Esophagus mucosa (tissue), 1 donor: ENCODE measurements around the gene TINAGL1. TPM values are rescaled to one million over a fixed set of nuclear protein-coding genes. Genes with fewer than 3 reads are reported as not detected.

ENCODE experiments used
- ATAC-seq: fragments of 200-7000 bp; cut with Tn5 transposase; one replicate; pipeline ENCODE4 v1.9.1; 2020
- total RNA-seq: library from RNA; stranded (reverse); gene quantifications from one replicate; pipeline ENCODE4 v1.2.4, GENCODE V29; 2023
- donor health status: DM: yes; HTN: yes; CAD: no.

Gene TINAGL1
- total RNA-seq, 1 donor from 2014 or later: 15.9 TPM

DNA sequence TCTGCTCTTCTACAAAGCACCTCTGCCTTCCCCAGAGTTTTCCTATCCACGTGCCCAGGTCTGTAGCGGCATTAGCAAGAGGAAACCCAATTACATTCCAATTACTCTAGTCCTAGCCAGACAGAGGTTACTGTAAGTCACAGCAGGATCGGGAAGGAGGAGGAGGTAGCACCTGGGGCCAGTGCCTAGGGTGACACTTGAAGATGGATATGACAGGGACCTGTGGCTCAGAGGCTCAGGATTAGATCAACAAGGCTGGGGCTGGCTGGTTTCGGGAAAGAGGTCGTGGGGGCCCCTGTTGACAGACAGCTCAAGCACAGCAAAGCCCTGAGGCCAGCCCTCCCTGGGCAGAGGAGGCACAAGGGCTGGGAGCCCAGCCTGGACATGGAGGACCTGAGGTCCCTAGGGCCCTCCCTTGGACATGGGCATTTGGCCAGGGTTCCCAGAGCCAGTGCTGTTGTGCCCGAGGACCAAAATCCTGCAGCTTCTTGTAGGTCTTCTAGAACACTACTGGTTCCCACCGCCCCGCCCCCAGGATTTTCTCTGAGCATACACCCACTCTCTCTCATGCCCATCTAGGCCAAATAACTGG lies 38.2 kb downstream of the TINAGL1 start:
- ATAC-seq: no peak

DNA sequence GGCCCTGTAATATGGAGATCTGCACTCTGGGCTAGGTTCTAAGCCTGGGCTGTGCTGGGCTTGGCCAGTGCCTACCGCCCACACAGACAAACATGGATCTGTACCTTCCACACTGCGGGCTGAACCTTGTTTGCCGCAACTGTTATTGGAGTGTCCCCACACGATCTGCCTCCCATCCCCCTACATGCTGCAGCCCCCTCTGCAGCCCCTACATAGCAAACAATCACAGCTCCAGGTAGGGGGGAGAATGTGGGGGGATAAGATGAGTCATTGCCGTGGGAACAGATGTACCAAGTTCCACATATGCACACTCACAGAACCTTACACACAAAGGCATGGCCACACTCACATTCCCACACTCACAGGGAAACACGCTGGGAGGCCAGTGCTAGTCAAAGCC lies 39.1 kb downstream of the TINAGL1 start:
- ATAC-seq: no peak

DNA sequence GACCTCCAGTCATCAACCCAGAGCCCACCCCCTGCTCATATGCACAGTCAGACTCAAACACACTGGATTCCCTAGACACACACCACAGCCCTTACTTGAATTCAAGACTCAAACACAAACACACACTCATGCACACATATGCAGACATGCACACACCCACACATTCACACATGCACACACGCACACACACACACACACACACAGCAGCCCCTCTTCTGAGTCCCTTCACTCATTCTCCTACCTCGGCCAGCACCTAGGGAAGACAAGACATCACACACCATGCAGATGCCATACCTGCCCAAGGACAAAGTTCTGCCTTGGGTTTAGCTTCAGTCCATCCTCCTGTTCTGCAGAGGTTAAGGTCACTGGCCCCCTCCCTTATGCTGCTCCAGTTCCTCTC lies 39.6 kb downstream of the TINAGL1 start:
- ATAC-seq: no peak

DNA sequence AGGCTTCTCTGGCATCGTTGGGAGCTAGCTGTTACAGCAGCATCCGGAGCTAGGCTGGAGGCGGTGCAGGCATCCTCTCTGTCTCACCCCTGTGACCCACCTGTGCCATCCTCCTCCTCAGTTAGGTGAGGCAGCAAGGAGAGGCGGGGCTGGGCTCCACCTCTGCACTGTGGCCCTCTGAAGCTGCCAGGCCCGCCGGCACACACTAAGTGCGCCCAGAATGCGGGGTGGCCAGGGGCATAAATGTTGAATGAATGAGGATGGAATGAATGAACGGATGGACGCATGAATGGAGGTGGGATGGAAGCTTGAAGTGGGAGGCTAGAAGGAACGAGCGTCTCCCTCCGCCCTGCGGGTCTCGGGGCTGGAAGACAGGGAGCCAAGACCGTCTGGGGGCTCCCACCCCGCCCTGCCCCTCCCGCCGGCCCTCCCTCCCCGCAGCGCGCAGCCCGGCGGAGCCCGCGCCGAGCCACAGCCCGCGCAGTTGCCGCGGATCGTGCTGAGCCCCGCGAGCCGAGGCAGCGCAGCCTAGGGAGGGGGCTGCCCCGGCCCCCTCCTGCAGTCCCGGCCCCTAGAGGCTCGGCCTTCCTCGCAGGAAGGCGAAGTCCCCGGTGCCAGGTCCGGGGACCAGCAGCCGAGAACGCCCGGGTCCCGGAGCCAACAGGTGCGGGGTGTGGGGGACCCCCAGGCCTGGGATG lies 41.1 kb downstream of the TINAGL1 start, which contains the start of gene HCRTR1:
Gene HCRTR1 (plus strand): TSS at position 472 of the 698 bp plus-strand sequence. CDS start 1,504 bp downstream, outside the sequence.
- ATAC-seq: no peak

DNA sequence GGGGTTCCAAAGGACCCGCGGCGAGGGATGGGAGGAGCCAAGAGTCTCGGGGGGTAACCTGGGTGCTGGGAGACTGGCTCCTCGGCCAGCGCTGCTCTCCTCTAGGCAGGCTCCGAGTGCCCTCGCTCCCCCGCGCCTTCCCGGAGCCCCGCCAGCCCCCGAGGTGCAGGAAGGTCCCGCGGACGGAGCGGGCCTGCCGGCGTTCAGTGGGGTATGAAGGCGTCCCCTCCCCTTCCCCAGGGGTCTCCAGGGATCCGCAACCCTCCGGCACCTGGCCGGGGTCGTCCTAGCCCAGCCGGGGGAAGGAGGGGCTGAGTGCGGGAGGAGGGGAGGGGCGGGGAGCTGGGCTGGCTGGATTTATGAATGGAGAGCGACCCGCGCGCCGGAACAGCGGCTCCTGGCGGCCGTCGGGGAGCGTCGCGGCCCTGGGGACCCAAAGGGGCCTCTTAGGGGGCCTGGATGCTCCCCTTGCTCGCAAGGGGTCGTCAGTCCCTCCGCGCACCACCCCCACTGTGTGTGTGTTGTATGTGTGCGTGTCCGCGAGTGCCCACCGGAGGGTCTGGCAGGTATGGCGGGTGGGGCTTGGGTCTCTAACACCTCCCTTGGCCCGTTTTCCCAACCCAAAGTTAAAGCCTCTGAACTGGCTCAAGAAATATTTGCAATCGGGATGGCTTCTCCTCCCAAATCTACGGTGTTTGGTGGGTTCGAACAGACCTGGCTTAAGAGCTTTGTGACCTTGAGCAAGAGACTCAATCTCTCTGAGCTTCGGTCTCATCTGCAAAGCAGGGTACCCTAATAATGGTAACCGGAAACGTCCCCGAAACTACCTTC lies 41.8 kb downstream of the TINAGL1 start:
- ATAC-seq: peak; percentile 17

DNA sequence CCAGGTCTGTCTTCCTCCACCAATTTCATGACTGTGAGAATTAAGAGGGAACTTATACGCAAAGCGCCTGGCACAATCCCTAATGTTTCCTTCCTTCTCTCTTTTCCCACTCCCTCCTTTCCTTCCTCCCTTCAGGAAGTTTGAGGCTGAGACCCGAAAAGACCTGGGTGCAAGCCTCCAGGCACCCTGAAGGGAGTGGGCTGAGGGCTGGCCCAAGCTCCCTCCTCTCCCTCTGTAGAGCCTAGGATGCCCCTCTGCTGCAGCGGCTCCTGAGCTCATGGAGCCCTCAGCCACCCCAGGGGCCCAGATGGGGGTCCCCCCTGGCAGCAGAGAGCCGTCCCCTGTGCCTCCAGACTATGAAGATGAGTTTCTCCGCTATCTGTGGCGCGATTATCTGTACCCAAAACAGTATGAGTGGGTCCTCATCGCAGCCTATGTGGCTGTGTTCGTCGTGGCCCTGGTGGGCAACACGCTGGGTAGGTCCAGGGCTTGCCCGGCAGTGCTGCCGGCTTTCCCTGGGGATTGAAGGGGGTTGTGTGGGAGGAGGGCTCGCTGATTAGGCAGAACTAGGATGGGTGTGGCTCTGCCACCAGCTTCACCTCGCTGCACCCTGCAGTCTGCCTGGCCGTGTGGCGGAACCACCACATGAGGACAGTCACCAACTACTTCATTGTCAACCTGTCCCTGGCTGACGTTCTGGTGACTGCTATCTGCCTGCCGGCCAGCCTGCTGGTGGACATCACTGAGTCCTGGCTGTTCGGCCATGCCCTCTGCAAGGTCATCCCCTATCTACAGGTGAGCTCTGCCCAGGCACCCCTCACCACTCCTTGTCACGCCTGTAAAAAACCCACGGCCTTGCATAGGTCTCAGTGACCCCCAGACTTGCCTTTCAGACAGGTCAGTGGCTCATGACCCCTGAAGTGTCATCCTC lies 42.9 kb downstream of the TINAGL1 start:
- ATAC-seq: no peak

DNA sequence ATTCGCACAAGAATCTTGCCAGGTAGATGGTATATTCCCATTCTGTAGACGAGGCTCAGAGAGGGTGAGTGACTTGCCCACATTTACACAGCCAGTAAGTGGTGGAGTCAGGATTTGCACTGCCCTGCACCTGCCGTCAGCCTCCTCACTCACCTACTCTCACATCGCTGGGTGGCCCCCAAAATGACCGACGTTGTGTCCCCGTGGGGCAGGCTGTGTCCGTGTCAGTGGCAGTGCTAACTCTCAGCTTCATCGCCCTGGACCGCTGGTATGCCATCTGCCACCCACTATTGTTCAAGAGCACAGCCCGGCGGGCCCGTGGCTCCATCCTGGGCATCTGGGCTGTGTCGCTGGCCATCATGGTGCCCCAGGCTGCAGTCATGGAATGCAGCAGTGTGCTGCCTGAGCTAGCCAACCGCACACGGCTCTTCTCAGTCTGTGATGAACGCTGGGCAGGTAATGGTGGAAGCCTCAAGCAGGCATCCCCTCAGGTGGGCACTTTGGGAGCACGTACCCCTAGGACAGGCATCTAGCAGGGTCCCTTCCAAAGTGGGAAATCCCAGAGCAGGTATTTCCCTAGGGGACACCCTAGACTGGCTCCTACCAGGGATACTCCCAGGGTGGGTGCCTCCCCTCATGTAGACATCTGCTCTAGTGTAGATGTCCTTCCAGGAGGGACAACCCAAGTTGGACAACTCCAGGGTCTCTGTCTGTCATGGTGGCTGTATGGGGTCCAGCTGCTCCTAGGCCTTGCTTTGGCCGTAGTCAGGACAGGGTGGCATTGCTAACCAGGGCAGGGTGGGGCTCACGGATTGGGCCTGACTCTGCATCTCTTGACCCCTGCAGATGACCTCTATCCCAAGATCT lies 44.5 kb downstream of the TINAGL1 start:
- no peak for ATAC-seq

DNA sequence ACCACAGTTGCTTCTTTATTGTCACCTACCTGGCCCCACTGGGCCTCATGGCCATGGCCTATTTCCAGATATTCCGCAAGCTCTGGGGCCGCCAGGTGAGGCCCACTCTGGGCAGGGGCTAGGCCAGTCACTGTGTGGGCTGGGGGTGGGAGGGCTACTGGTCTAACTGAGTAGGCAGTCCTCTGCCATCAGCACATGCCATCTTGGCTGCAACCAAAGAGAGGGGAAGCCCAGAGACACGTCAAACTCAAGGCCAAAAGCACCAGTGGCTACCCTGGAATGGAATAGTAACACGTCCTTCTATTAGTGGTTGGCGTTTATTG lies 45.1 kb downstream of the TINAGL1 start:
- no peak for ATAC-seq

DNA sequence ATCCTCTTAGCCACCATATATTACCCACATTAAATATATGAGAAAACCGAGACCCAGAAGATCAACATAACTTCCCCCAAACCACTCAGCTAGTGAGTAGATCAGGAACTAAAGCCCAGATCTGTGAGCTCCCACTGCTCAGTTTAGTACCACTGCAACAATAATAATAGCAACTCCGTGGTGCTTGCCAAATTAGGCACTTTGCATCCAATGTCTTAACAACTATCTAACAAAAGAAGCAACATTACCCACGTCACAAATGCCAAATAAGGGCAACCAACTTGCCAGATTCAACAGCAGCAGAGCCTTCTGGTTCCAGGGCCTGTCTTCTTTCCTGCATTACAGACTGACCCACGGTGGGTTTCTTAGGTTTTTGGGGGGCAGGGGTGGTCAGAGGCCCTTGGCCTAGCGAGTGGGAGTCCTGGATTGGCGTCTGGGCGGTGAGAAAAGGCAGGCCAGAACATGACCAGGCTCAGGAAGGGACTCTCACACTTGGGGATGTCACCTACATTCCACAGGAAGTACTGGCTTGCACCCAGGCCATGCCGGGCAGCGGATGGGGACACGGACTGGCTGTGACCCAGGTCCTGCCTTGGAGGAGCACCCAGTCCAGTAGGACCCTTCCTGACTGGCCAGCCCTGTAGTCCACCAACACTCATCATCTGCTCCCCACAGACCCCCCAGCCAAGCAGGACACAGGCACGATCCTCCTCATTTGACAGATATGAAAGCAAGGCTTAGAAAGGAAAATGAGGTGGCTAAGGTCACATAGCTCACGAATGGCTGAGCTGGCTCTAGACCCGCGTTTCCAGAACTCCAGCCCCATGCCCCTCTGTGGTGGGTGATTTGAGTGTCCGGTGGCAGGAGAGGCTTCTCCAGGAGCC lies 45.8 kb downstream of the TINAGL1 start:
- ATAC-seq: no peak

DNA sequence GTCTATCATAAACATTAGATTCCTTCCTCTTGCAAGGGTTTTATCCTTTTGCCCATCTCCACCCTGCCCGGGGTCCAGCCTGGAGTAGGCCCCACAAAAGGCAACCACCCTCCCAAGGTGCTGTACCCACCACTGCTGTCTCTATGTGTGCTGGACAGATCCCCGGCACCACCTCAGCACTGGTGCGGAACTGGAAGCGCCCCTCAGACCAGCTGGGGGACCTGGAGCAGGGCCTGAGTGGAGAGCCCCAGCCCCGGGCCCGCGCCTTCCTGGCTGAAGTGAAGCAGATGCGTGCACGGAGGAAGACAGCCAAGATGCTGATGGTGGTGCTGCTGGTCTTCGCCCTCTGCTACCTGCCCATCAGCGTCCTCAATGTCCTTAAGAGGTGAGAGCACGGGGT lies 47.0 kb downstream of the TINAGL1 start:
- no peak for ATAC-seq

DNA sequence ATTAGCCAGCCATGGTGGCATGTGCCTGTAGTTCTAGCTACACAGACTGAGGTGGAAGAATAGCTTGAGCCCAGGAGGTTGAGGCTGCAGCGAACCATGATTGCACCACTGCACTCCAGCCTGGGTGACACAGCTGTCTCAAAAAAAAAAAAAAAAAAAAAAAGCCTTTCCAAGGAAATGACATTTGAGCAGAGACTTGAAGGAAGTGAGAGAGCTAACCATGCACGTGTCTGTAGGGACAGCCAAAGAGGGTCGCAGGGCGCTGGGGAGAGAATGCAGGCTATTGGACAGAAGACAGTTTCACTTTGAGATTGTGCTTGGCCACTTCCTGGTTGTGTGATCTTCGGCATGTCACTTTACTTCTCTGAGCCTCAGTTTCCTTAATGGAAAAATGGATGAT lies 48.0 kb downstream of the TINAGL1 start:
- ATAC-seq: no peak

DNA sequence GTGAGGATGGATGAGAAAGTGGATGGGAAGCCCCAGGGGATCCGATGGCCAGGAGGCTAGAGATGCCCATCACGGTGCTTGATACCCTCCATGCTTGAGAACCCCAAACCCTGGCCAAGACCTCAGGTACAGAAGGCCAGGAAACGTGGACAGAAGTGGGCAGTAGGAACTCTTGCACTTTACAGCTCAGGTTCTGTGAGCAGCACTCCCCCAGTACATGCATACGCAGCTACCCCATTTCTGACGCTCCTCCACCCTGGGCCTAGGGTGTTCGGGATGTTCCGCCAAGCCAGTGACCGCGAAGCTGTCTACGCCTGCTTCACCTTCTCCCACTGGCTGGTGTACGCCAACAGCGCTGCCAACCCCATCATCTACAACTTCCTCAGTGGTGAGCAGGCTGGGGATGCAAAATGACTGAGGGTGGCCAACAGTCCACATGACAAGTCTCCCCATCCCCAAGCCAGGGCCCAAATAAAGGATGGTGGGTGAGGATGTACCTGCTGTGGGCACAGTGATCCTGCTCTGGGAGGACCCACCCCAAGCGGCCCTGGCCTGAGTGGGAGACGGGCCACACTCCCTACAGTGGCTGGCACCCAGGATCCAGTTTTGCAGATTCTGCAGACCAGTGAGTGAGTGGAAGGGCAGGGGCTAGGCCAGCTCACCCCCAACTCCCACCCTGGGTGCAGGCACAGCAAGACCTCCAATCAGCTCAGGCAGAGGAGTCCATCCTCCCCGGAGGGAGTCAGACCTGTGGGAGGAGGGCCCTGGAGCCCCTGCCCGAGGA lies 48.6 kb downstream of the TINAGL1 start:
- ATAC-seq: peak; percentile 3

DNA sequence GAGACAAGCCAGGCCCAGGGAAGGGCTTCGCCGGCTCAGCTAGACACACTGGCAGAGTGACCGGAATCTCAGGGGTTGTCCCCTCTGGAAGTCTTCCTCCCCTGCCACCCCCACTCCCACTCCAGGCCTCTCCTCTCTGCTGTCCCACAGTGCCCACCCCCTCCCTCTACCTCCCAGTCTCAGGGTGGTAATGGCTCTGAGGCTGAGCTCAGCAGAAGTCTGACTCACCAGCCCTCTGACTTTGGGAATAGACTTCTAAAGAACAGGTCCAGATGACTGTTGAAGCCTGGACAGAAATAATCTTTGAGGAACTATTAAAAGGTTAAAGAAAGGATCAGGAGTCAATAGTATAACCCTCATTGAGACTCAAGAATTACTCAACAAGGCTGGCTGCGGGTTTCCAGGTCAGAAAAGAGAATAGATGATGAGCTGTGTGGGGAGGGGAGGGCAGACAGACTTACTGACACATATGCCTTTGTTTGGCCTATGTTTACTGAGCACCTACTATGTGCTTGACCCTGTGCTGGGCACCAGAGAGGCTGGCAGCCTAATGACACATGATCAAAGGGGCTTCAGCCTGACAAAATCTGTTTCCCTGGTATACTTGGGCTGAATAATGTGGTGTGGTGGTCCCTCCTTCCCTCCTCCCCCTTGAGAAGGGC lies 49.4 kb downstream of the TINAGL1 start:
- no peak for ATAC-seq

DNA sequence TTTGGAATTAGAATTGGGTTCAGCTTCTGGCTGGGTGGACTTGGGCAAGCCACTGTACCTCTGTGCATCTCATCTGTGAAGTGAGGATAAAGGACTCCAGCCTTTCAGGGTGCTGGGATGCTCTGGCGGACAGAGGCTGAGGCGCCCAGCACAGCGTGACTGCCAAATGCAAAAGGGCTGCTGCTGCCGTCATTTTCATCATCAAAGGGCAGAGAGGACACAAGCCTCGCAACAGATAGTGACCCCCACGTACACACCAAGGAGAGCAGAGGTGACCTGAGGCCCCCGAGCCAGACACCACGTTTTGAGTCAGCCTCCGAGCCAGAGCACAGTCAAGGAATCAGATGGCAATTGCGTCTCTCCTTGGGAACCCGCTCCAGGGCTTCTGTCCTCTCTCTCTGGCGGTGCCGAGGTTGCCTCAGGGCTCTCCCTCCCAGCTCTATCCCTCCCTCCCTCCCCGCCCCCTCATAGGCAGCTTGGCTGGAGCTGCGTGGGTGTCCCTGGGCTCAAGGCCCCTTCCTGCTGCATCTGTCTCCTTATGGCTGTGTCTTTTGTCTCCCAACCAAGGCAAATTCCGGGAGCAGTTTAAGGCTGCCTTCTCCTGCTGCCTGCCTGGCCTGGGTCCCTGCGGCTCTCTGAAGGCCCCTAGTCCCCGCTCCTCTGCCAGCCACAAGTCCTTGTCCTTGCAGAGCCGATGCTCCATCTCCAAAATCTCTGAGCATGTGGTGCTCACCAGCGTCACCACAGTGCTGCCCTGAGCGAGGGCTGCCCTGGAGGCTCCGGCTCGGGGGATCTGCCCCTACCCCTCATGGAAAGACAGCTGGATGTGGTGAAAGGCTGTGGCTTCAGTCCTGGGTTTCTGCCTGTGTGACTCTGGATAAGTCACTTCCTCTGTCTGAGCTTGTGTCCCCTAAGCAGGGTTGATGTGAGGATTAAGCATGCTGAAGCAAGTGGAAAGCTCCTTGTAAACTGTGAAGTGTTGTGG lies 50.2 kb downstream of the TINAGL1 start:
- ATAC-seq: no peak

DNA sequence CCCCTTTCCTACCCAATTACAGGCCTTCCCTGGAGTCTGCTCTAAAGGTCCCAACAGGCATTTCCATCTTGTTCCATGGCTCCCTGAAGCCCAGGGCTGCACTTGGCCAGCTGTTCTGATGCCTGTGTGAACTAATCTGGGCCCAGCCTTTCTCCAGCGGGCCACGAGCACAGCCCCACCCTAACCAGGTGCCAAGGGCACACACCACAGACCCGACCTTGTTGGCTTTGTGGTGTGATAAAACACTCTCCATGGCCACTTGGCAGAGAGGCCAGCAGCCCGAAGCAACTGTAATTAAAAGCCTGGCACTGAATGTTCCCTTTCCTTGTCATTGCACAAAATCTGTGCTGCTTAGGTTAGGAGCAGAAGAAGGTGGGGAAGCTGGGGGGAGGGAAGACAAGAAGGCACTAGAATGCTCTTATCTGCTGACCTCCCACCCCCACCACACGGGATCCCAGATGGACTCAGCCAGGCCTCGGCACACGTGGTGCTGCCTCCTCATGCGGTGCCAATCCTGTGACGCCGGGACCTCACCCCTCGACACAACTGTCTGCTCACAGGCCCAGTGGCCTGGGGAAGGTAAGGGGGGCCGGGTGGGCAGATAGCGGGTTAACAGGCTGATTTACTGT lies 51.1 kb downstream of the TINAGL1 start:
- ATAC-seq: no peak

DNA sequence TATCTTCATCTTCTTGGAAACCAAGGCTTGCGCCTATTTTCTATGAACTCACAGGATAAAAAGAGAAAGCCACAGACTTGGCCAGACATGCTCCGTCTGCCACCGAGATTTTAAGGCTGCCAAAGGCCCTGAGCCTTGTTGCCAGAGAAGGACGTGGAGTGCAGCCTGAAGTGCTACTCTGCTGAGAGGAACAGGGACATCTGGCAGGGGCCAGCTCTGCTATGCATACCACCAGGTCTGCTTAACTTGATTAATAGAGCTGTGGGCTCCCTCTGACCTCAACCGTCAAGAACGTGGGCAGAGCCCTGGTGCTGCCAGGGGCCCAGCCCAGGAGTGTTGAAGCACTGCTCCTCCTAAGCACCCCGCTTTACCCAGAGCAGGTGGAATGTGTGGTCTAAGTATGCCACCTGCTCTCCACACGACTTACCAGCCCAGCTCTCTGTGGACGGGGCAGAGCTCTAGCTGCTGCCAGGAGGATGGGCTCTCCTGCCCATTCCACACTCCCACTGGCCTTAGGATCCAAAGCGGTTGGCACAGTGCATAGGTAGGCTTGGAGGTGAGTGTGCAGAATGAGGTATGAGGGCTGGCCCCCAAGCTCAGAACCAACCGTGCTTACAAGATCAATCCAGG lies 51.7 kb downstream of the TINAGL1 start:
- no peak for ATAC-seq
